H9 (cell line): Measurements from ENCODE around the gene BEND7. TPM values are rescaled to one million over a fixed set of nuclear protein-coding genes. Genes with fewer than 3 reads are reported as not detected.

Experiments
- DNase-seq: peaks from one replicate; pipeline ENCODE4 v3.0.0-alpha.2; 2017
- H2AFZ ChIP-seq: one replicate; pipeline ENCODE4 v1.6.1; 2013; ENCODE audit warnings: mild to moderate bottlenecking, low read length, control low read depth, moderate library complexity
- H2AK5ac ChIP-seq: 2 replicates; pipeline ENCODE4 v1.6.1; 2013; ENCODE audit warnings: low read length, control low read depth, mixed read lengths; ENCODE audit not compliant: insufficient read length
- H2BK120ac ChIP-seq: one replicate; pipeline ENCODE4 v1.6.1; 2013; ENCODE audit warnings: low read depth, mild to moderate bottlenecking, low read length, control low read depth, inconsistent platforms; ENCODE audit not compliant: poor library complexity, severe bottlenecking
- H2BK12ac ChIP-seq: 2 replicates; pipeline ENCODE4 v1.6.1; 2013; ENCODE audit warnings: low read length, control low read depth, mixed read lengths, low read depth; ENCODE audit not compliant: insufficient read length
- H2BK15ac ChIP-seq: 2 replicates; pipeline ENCODE4 v1.6.1; 2013; ENCODE audit warnings: low read depth, low read length, control low read depth
- H2BK20ac ChIP-seq: one replicate; pipeline ENCODE4 v1.6.1; 2013; ENCODE audit warnings: low read depth, mild to moderate bottlenecking, low read length, control low read depth, inconsistent platforms; ENCODE audit not compliant: poor library complexity, severe bottlenecking
- H2BK5ac ChIP-seq: 2 replicates; pipeline ENCODE4 v1.6.1; 2013; ENCODE audit warnings: low read length, control low read depth, mixed read lengths; ENCODE audit not compliant: insufficient read length
- H3K14ac ChIP-seq: 2 replicates; pipeline ENCODE4 v1.6.1; 2013; ENCODE audit warnings: low read length, control low read depth; ENCODE audit not compliant: insufficient read depth
- H3K18ac ChIP-seq: 2 replicates; pipeline ENCODE4 v1.6.1; 2013; ENCODE audit warnings: low read depth, mild to moderate bottlenecking, mixed read lengths, low read length, control low read depth; ENCODE audit not compliant: insufficient read length
- H3K23ac ChIP-seq: 2 replicates; pipeline ENCODE4 v1.6.1; 2013; ENCODE audit warnings: low read length, control low read depth, mixed read lengths, low read depth; ENCODE audit not compliant: insufficient read length
- H3K23me2 ChIP-seq: 2 replicates; pipeline ENCODE4 v1.6.1; 2013; ENCODE audit warnings: low read depth, mild to moderate bottlenecking, mixed read lengths, low read length, control low read depth; ENCODE audit not compliant: insufficient read length, poor library complexity, severe bottlenecking
- H3K27ac ChIP-seq: 2 replicates; pipeline ENCODE4 v1.5.1; 2013; ENCODE audit warnings: low read length, control low read depth, mixed read lengths, low read depth; ENCODE audit not compliant: insufficient read length
- H3K27me3 ChIP-seq: 2 replicates; pipeline ENCODE4 v1.6.1; 2013; ENCODE audit warnings: low read length, control low read depth, inconsistent platforms; ENCODE audit not compliant: insufficient read depth
- H3K4ac ChIP-seq: 2 replicates; pipeline ENCODE4 v1.6.1; 2013; ENCODE audit warnings: low read depth, mild to moderate bottlenecking, control low read depth, inconsistent platforms, low read length, moderate library complexity
- H3K4me1 ChIP-seq: 2 replicates; pipeline ENCODE4 v1.6.1; 2013; ENCODE audit warnings: low read length, control low read depth, inconsistent platforms; ENCODE audit not compliant: insufficient read depth
- H3K4me2 ChIP-seq: 2 replicates; pipeline ENCODE4 v1.6.1; 2013; ENCODE audit warnings: low read length, control low read depth, mixed read lengths; ENCODE audit not compliant: insufficient read length, insufficient read depth
- H3K56ac ChIP-seq: 2 replicates; pipeline ENCODE4 v1.6.1; 2013; ENCODE audit warnings: low read depth, mild to moderate bottlenecking, mixed read lengths, low read length, control low read depth; ENCODE audit not compliant: insufficient read length
- H3K79me1 ChIP-seq: 2 replicates; pipeline ENCODE4 v1.6.1; 2013; ENCODE audit warnings: low read depth, mild to moderate bottlenecking, moderate library complexity, low read length, control low read depth, inconsistent platforms; ENCODE audit not compliant: insufficient read depth, poor library complexity, severe bottlenecking
- H3K79me2 ChIP-seq: 2 replicates; pipeline ENCODE4 v1.6.1; 2013; ENCODE audit warnings: low read length, control low read depth, inconsistent platforms; ENCODE audit not compliant: insufficient read depth
- H3K9ac ChIP-seq: 2 replicates; pipeline ENCODE4 v1.6.1; 2013; ENCODE audit warnings: low read length, control low read depth, mixed read lengths; ENCODE audit not compliant: insufficient read length; ENCODE audit errors: extremely low read depth
- H3K9me3 ChIP-seq: one replicate; pipeline ENCODE4 v1.6.1; 2013; ENCODE audit warnings: low read depth, low read length, inconsistent platforms; ENCODE audit not compliant: control insufficient read depth
- H3T11ph ChIP-seq: one replicate; pipeline ENCODE4 v1.6.1; 2013; ENCODE audit warnings: mild to moderate bottlenecking, low read length, control low read depth, inconsistent platforms
- H4K20me1 ChIP-seq: one replicate; pipeline ENCODE4 v1.6.1; 2013; ENCODE audit not compliant: control insufficient read depth, insufficient read length, insufficient read depth
- H4K5ac ChIP-seq: 2 replicates; pipeline ENCODE4 v1.6.1; 2013; ENCODE audit warnings: low read depth, mild to moderate bottlenecking, mixed read lengths, low read length, control low read depth; ENCODE audit not compliant: insufficient read length
- H4K8ac ChIP-seq: replicated peaks from 2 replicates; pipeline ENCODE4 v1.6.1; 2013; ENCODE audit warnings: low read length, control low read depth, mixed read lengths, low read depth; ENCODE audit not compliant: insufficient read length
- H4K91ac ChIP-seq: 2 replicates; pipeline ENCODE4 v1.6.1; 2013; ENCODE audit warnings: low read depth, mild to moderate bottlenecking, moderate library complexity, mixed read lengths, low read length, control low read depth; ENCODE audit not compliant: insufficient read length
- H3K27ac Mint-ChIP-seq, 3 experiments: 2 replicates in 2 of 3; 3 replicates in 1 of 3; pipeline ENCODE4 v1.8.0; 2020 to 2021; ENCODE audit warnings: mixed read lengths in 3 of 3, mild to moderate bottlenecking in 1 of 3, moderate library complexity in 1 of 3
- H3K27me3 Mint-ChIP-seq: 2 replicates; pipeline ENCODE4 v1.8.0; 2021; ENCODE audit warnings: low read depth, mild to moderate bottlenecking, moderate library complexity, mixed read lengths
- H3K36me3 Mint-ChIP-seq, 3 experiments: 2 replicates in 2 of 3; 3 replicates in 1 of 3; pipeline ENCODE4 v1.8.0; 2020 to 2021; ENCODE audit warnings: low read depth in 3 of 3, mixed read lengths in 3 of 3; ENCODE audit not compliant: insufficient read depth in 1 of 3
- H3K4me1 Mint-ChIP-seq, 2 experiments: 2 replicates each; pipeline ENCODE4 v1.8.0; 2020; ENCODE audit warnings: mixed read lengths in 2 of 2
- H3K4me3 Mint-ChIP-seq, 2 experiments: 2 replicates in 1 of 2; 3 replicates in 1 of 2; pipeline ENCODE4 v1.8.0; 2020 to 2021; ENCODE audit warnings: mild to moderate bottlenecking in 2 of 2, mixed read lengths in 2 of 2, moderate library complexity in 1 of 2
- H3K9me3 Mint-ChIP-seq, 2 experiments: 2 replicates in 1 of 2; 3 replicates in 1 of 2; pipeline ENCODE4 v1.8.0; 2020; ENCODE audit warnings: mild to moderate bottlenecking in 2 of 2, mixed read lengths in 2 of 2, moderate library complexity in 1 of 2
- CTCF ChIP-seq: fragments of 200-600 bp; sonication (generic); conservative IDR thresholded peaks from 3 replicates; pipeline ENCODE4 v1.8.0; 2021; ENCODE audit warnings: antibody characterized with exemption, mild to moderate bottlenecking
- WGBS: extraction: QIAGEN DNeasy Blood & Tissue Kit; methylation state at CpG from one replicate; pipeline ENCODE4 v1.1.7; 2013; ENCODE audit warnings: missing lambda C conversion rate, low lambda C conversion rate, mixed read lengths; ENCODE audit not compliant: insufficient read length; ENCODE audit errors: extremely low coverage; 5-methylcytosine and 5-hydroxymethylcytosine counted together
- total RNA-seq: library from RNA; stranded (reverse); gene quantifications from 2 replicates; pipeline ENCODE4 v1.2.1, GENCODE V29; 2021

Gene BEND7
- total RNA-seq, 1 experiment from 2014 or later = 17.7 TPM

GRCh38 chr10:13441476-13441875, 87.3 kb downstream of the BEND7 start:
- H3K9me3 ChIP-seq = no peaks in the 10 kb centered on the region
- Mint-ChIP-seq H3K27me3 (peaks cover 39% of the 10 kb centered on the region), H3K4me1 (peaks cover 33 to 37% of the 10 kb centered on the region in 2 experiments), H3K27ac (no peak overlapping the region), H3K36me3 (peaks cover 0 to under 1% (median 0%) of the 10 kb centered on the region in 3 experiments; a peak in 1 of 7 replicates), H3K9me3 (no peaks in the 10 kb centered on the region), H3K4me3 (no peak overlapping the region)
- no peak overlapping the region for H2BK120ac ChIP-seq
- no peak overlapping the region for H3K4ac ChIP-seq
- 0 out of 2 replicates have a peak, but pooled peaks cover 2% of the 10 kb centered on the region for H3K79me2 ChIP-seq
- no peak overlapping the region for H4K91ac ChIP-seq
- H3T11ph ChIP-seq = no peak overlapping the region
- WGBS = no CpG with 5 or more reads among the region's 7 CpGs
- no peak overlapping the region for H3K23ac ChIP-seq
- no peaks in the 10 kb centered on the region for H4K20me1 ChIP-seq
- peaks cover 12% of the 10 kb centered on the region for H3K27me3 ChIP-seq
- no peaks in the 10 kb centered on the region for H3K79me1 ChIP-seq
- H2BK12ac ChIP-seq = no peak overlapping the region
- no peak overlapping the region for H4K8ac ChIP-seq
- no peak overlapping the region for H3K14ac ChIP-seq
- H3K9ac ChIP-seq = no peak overlapping the region
- no peak overlapping the region for H2AFZ ChIP-seq
- no peak overlapping the region for H3K18ac ChIP-seq
- H2AK5ac ChIP-seq = no peak overlapping the region
- no peak overlapping the region for H4K5ac ChIP-seq
- TF ChIP-seq CTCF = no peak
- peaks cover 5% of the 10 kb centered on the region; the same call in 1 of the 2 replicates for H3K4me1 ChIP-seq
- peaks cover 10% of the 10 kb centered on the region for H3K23me2 ChIP-seq
- H2BK20ac ChIP-seq = no peak overlapping the region
- no peak overlapping the region for H3K27ac ChIP-seq
- no peak for DNase-seq
- H2BK5ac ChIP-seq = no peak overlapping the region
- H2BK15ac ChIP-seq = no peak overlapping the region
- no peak overlapping the region for H3K56ac ChIP-seq
- no peak overlapping the region for H3K4me2 ChIP-seq
